Measurements from ENCODE around the gene UBE2I.

DNA sequence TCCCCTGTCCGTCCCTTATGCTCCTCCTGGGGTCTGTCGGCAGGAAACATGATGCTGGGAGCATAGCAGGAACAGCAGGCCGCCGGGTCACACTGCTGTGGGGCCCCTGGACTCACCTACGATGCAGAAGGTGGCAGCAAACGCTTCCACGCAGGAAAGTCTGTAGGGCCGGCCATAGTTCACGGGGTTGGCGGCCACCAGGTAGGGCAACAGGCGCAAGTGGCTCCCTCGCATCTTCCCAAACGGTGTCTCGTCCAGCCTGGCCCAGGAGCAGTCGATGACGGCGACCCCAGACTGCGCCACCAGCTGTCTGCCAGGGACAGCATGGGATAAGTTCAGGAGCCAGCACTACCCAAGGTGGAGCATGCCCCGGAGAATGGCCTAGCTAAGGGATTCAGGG, 41.3 kb downstream of the UBE2I start:
- TF ChIP-seq, protein P1, sequence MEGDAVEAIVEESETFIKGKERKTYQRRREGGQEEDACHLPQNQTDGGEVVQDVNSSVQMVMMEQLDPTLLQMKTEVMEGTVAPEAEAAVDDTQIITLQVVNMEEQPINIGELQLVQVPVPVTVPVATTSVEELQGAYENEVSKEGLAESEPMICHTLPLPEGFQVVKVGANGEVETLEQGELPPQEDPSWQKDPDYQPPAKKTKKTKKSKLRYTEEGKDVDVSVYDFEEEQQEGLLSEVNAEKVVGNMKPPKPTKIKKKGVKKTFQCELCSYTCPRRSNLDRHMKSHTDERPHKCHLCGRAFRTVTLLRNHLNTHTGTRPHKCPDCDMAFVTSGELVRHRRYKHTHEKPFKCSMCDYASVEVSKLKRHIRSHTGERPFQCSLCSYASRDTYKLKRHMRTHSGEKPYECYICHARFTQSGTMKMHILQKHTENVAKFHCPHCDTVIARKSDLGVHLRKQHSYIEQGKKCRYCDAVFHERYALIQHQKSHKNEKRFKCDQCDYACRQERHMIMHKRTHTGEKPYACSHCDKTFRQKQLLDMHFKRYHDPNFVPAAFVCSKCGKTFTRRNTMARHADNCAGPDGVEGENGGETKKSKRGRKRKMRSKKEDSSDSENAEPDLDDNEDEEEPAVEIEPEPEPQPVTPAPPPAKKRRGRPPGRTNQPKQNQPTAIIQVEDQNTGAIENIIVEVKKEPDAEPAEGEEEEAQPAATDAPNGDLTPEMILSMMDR (IDR thresholded peaks at IDR 0.05; ENCODE audit: insufficient read depth, low read length, poor library complexity, severe bottlenecking) = no peak
- TF ChIP-seq EZH2phosphoT487 (conservative IDR thresholded peaks at IDR 0.05; ENCODE audit: low read length) = no peak

All from SU-DHL-6 (cell line).